Measurements from ENCODE around the gene PARN. TPM values are rescaled to one million over a fixed set of nuclear protein-coding genes. Genes with fewer than 3 reads are reported as not detected.
A peak's percentile ranks its signal among the peaks of the same experiment; 100 is the strongest.

Gene PARN
- total and polyA plus RNA-seq, 9 of the 15 experiments (the other 6 are each of a cell fraction or from before 2014, with no cell fraction given) = 9.6 to 51.3 (median 40.4) TPM

- H3K27ac ChIP-seq (ENCODE audit: extremely low read depth, low read depth, low read length) = no peak overlapping the region
- intact Hi-C loops (cut with micrococcal nuclease) = no loop called here
- no peak overlapping the region for H3K9ac ChIP-seq (ENCODE audit: insufficient read depth in 1 of 2, low read depth in 2 of 2, low read length in 2 of 2)
- no peak overlapping the region for H3K4me3 ChIP-seq
- H3K9me1 ChIP-seq (ENCODE audit: control insufficient read depth, insufficient read depth, low read length) = no peaks in the 10 kb centered on the region
- ATAC-seq = peak; percentile 45
- ChIA-PET CTCF (ENCODE audit: low intra/inter-chr PET ratio) (no interaction called here), POLR2A (no interaction called here)
- H3K36me3 ChIP-seq (ENCODE audit: control insufficient read depth, insufficient read depth, low read length) = no peaks in the 10 kb centered on the region
- BruUV-seq (replicated peaks) = no TSS peak
- peaks cover 2% of the 10 kb centered on the region; the same call in 1 of the 2 replicates for H3K9me3 ChIP-seq (replicated peaks; ENCODE audit: control insufficient read depth, insufficient read depth, low read depth, low read length)
- FAIRE-seq = peak; percentile 29
- H3K4me1 ChIP-seq (replicated peaks in 1 of 2; ENCODE audit: control insufficient read depth in 2 of 2, insufficient read depth in 2 of 2, low read length in 2 of 2) = no peaks in the 10 kb centered on the region; a peak in 3 of 5 replicates
- 58% methylated on average over 2 of the region's 3 CpGs for WGBS (ENCODE audit: insufficient coverage, low coverage, missing lambda C conversion rate)
- no peaks in the 10 kb centered on the region for H4K20me1 ChIP-seq (replicated peaks; ENCODE audit: control insufficient read depth, insufficient read depth, low read length)
- TF ChIP-seq ZNF76 (CRISPR knock-in tag; IDR thresholded peaks at IDR 0.05; ENCODE audit: borderline replicate concordance) = no peak
- no peak for TF ChIP-seq HCFC1 (IDR thresholded peaks at IDR 0.05; ENCODE audit: low read depth, low read length)
- no peak for TF ChIP-seq ELF1 (tag; IDR thresholded peaks at IDR 0.05)
- no peak for TF ChIP-seq ZNF316 (IDR thresholded peaks at IDR 0.05)
- no peak for TF ChIP-seq CBX1 (IDR thresholded peaks at IDR 0.05; ENCODE audit: low read depth)
- no peak overlapping the region for H3K4me2 ChIP-seq (ENCODE audit: insufficient read depth, low read length)
- no peak for DNase-seq (ENCODE audit: extremely low read depth in 1 of 4, low spot score in 3 of 4)
- H2AFZ ChIP-seq (ENCODE audit: low read depth, low read length) = no peak overlapping the region
- H3K79me2 ChIP-seq (ENCODE audit: control insufficient read depth, insufficient read depth, low read length) = no peaks in the 10 kb centered on the region
- in situ Hi-C loops (cut with MboI) = no loop called here
- peaks cover 0 to 5% of the 10 kb centered on the region in 2 experiments; a peak in 1 of 5 replicates for H3K27me3 ChIP-seq (ENCODE audit: control insufficient read depth in 2 of 2, insufficient read depth in 2 of 2, low read length in 2 of 2)
Measured at GRCh38 chr16:14419817-14420216, 210.2 kb downstream of the PARN start.

- 28% methylated on average over 6 of the region's 6 CpGs for WGBS (ENCODE audit: insufficient coverage, low coverage, missing lambda C conversion rate)
- no peak for TF ChIP-seq ZNF347 (CRISPR knock-in tag; IDR thresholded peaks at IDR 0.05; ENCODE audit: low read depth)
- TF ChIP-seq CBFA2T3 (IDR thresholded peaks at IDR 0.05) = no peak
- no peak for TF ChIP-seq ZNF263 (CRISPR knock-in tag; IDR thresholded peaks at IDR 0.05; ENCODE audit: borderline replicate concordance)
- no peak for TF ChIP-seq ZNF24 (IDR thresholded peaks at IDR 0.05)
- TF ChIP-seq CGGBP1 (CRISPR knock-in tag; IDR thresholded peaks at IDR 0.05) = no peak
- TF ChIP-seq NFIC (IDR thresholded peaks at IDR 0.05) = no peak
- TF ChIP-seq MXI1 (IDR thresholded peaks at IDR 0.05; ENCODE audit: low read depth, low read length) = no peak
- no peak for TF ChIP-seq ZNF324 (CRISPR knock-in tag; IDR thresholded peaks at IDR 0.05)
- TF ChIP-seq NR2F6 (CRISPR knock-in tag; IDR thresholded peaks at IDR 0.05) = no peak
- in situ Hi-C loops (cut with MboI) = no loop called here
- FAIRE-seq = peak; percentile 37
- Histone ChIP-seq H3K27me3 (ENCODE audit: control insufficient read depth in 2 of 2, insufficient read depth in 2 of 2, low read length in 2 of 2) (peaks cover 0 to 5% of the 10 kb centered on the region in 2 experiments; a peak in 1 of 5 replicates), H3K9ac (ENCODE audit: insufficient read depth in 1 of 2, low read depth in 2 of 2, low read length in 2 of 2) (no peak overlapping the region), H3K4me1 (replicated peaks in 1 of 2; ENCODE audit: control insufficient read depth in 2 of 2, insufficient read depth in 2 of 2, low read length in 2 of 2) (no peaks in the 10 kb centered on the region; a peak in 3 of 5 replicates), H3K27ac (ENCODE audit: extremely low read depth, low read depth, low read length) (no peak overlapping the region), H3K79me2 (ENCODE audit: control insufficient read depth, insufficient read depth, low read length) (no peaks in the 10 kb centered on the region), H4K20me1 (replicated peaks; ENCODE audit: control insufficient read depth, insufficient read depth, low read length) (no peaks in the 10 kb centered on the region), H3K9me3 (replicated peaks; ENCODE audit: control insufficient read depth, insufficient read depth, low read depth, low read length) (peaks cover 2% of the 10 kb centered on the region; the same call in 1 of the 2 replicates), H3K4me2 (ENCODE audit: insufficient read depth, low read length) (no peak overlapping the region; the same call in 1 of the 2 replicates), H3K9me1 (ENCODE audit: control insufficient read depth, insufficient read depth, low read length) (no peaks in the 10 kb centered on the region), H2AFZ (ENCODE audit: low read depth, low read length) (no peak overlapping the region), H3K36me3 (ENCODE audit: control insufficient read depth, insufficient read depth, low read length) (no peaks in the 10 kb centered on the region), H3K4me3 (no peak overlapping the region)
- BruUV-seq (replicated peaks) = no TSS peak
- ATAC-seq = no peak
- intact Hi-C loops (cut with micrococcal nuclease) = no loop called here
- ChIA-PET POLR2A (no interaction called here), CTCF (ENCODE audit: low intra/inter-chr PET ratio) (no interaction called here)
- no peak for DNase-seq (ENCODE audit: extremely low read depth in 1 of 4, low spot score in 3 of 4)
Measured at GRCh38 chr16:14418795-14419225, 211.2 kb downstream of the PARN start.

Data from K562 (cell line).